Caco-2 (cell line): Measurements from ENCODE around the gene URI1. TPM values are rescaled to one million over a fixed set of nuclear protein-coding genes. Genes with fewer than 3 reads are reported as not detected.
"Not testable (repeated sequence)": the region's sequence is repeated elsewhere in the genome, so short reads cannot be mapped to it uniquely, and the experiment has no call there.

ENCODE experiments used
- BruUV-seq: library from RNA; stranded (reverse); fragments of 400-500 nt; replicated peaks from 2 replicates; lab custom pipeline; 2021; lab: Mats Ljungman, UMichigan
- CTCF ChIA-PET: fragments of 300-600 bp; sonication (Branson Sonifier 250); formaldehyde crosslinking; loops from one replicate; lab custom pipeline; 2022; ENCODE audit warnings: antibody characterized with exemption; lab: Charles Lee
- POLR2A ChIA-PET: fragments of 300-600 bp; sonication (Branson Sonifier 250); formaldehyde crosslinking; loops from one replicate; lab custom pipeline; 2022; ENCODE audit warnings: antibody characterized with exemption; lab: Charles Lee
- DNase-seq, 2 experiments: peaks; one replicate each; pipeline versions ENCODE4 v3.0.0 to v3.0.0-alpha.2; 2020 to 2022
- H3K27me3 ChIP-seq: replicated peaks from 2 replicates; pipeline ENCODE4 v1.6.0; 2011; ENCODE audit warnings: low read length; ENCODE audit not compliant: control insufficient read depth, insufficient read depth
- H3K36me3 ChIP-seq: 2 replicates; pipeline ENCODE4 v1.5.1; 2011; ENCODE audit warnings: low read length; ENCODE audit not compliant: control insufficient read depth, insufficient read depth
- H3K4me1 ChIP-seq: fragments of 250-450 bp; sonication (Bioruptor Pico); 2 replicates; pipeline ENCODE4 v1.5.1; 2020; ENCODE audit warnings: mild to moderate bottlenecking
- H3K4me3 ChIP-seq: 2 replicates; pipeline ENCODE4 v1.5.1; 2011; ENCODE audit warnings: low read depth, mild to moderate bottlenecking, control low read depth, low read length
- H3K9me3 ChIP-seq: fragments of 250-450 bp; sonication (Bioruptor Pico); 2 replicates; pipeline ENCODE4 v1.5.1; 2020; ENCODE audit warnings: mild to moderate bottlenecking, moderate library complexity
- H3K27ac Mint-ChIP-seq: one replicate; pipeline ENCODE4 v1.8.0; 2022; ENCODE audit warnings: mixed read lengths; ENCODE audit not compliant: unreplicated experiment
- H3K27me3 Mint-ChIP-seq: one replicate; pipeline ENCODE4 v1.8.0; 2022; ENCODE audit warnings: mixed read lengths; ENCODE audit not compliant: insufficient read depth, unreplicated experiment
- H3K36me3 Mint-ChIP-seq: one replicate; pipeline ENCODE4 v1.8.0; 2022; ENCODE audit warnings: mild to moderate bottlenecking, mixed read lengths; ENCODE audit not compliant: insufficient read depth, unreplicated experiment
- H3K4me1 Mint-ChIP-seq: one replicate; pipeline ENCODE4 v1.8.0; 2022; ENCODE audit warnings: low read depth, mixed read lengths; ENCODE audit not compliant: unreplicated experiment
- H3K4me3 Mint-ChIP-seq: one replicate; pipeline ENCODE4 v1.8.0; 2022; ENCODE audit warnings: mild to moderate bottlenecking, moderate library complexity, mixed read lengths; ENCODE audit not compliant: unreplicated experiment
- H3K9me3 Mint-ChIP-seq: one replicate; pipeline ENCODE4 v1.8.0; 2022; ENCODE audit warnings: mixed read lengths; ENCODE audit not compliant: unreplicated experiment
- CTCF ChIP-seq, 2 experiments: fragments of 200-600 bp in 1 of 2; IDR thresholded peaks; 1 replicate in 1 of 2; 2 replicates in 1 of 2; pipeline versions ENCODE4 v1.5.1 to v1.8.0; 2011 to 2022; ENCODE audit warnings: antibody characterized with exemption in 1 of 2, control low read depth in 1 of 2, inconsistent platforms in 1 of 2, low read depth in 1 of 2, low read length in 1 of 2, mild to moderate bottlenecking in 1 of 2, moderate library complexity in 1 of 2; ENCODE audit not compliant: insufficient read depth in 1 of 2, severe bottlenecking in 1 of 2, unreplicated experiment in 1 of 2
- intact Hi-C: fragments of 100-400 bp; cut with micrococcal nuclease; formaldehyde crosslinking; loops from one replicate; pipeline ENCODE4 v1.10.0; 2022; ENCODE audit not compliant: unreplicated experiment
- total RNA-seq: library from RNA; stranded (reverse); gene quantifications from 2 replicates; pipeline ENCODE4 v1.2.3, GENCODE V29; 2022

The URI1 gene
- total RNA-seq, 1 experiment from 2014 or later, result 59.5 TPM

GRCh38 chr19:29908963-29909944, 32.8 kb upstream of the URI1 start:
- Mint-ChIP-seq H3K4me1 (no peaks in the 10 kb centered on the region), H3K36me3 (no peaks in the 10 kb centered on the region), H3K27ac (no peak overlapping the region), H3K27me3 (peaks cover 4% of the 10 kb centered on the region), H3K4me3 (no peak overlapping the region), H3K9me3 (peaks cover 14% of the 10 kb centered on the region)
- Histone ChIP-seq H3K27me3 (no peaks in the 10 kb centered on the region), H3K4me1 (no peaks in the 10 kb centered on the region), H3K36me3 (no peaks in the 10 kb centered on the region), H3K9me3 (0 out of 2 replicates have a peak, but pooled peaks cover 3% of the 10 kb centered on the region), H3K4me3 (no peak overlapping the region)
- ChIA-PET POLR2A (no interaction called here), CTCF (no interaction called here)
- no peak for DNase-seq
- no peak for TF ChIP-seq CTCF (IDR thresholded peaks at IDR 0.05; ENCODE audit: insufficient read depth in 1 of 2, low read depth in 1 of 2, low read length in 1 of 2, severe bottlenecking in 1 of 2, unreplicated experiment in 1 of 2)
- intact Hi-C loops, result no loop called here
- no TSS peak for BruUV-seq

- Histone ChIP-seq H3K4me1 (no peaks in the 10 kb centered on the region), H3K9me3 (no peaks in the 10 kb centered on the region), H3K4me3 (no peak overlapping the region), H3K36me3 (no peaks in the 10 kb centered on the region), H3K27me3 (no peaks in the 10 kb centered on the region)
- Mint-ChIP-seq H3K4me3 (no peak overlapping the region), H3K9me3 (no peaks in the 10 kb centered on the region), H3K36me3 (no peaks in the 10 kb centered on the region), H3K27ac (no peak overlapping the region), H3K27me3 (peaks cover 7% of the 10 kb centered on the region), H3K4me1 (no peaks in the 10 kb centered on the region)
- no TSS peak for BruUV-seq
- intact Hi-C loops, result no loop called here
- ChIA-PET CTCF (no interaction called here), POLR2A (no interaction called here)
- no peak for DNase-seq
- TF ChIP-seq CTCF (IDR thresholded peaks at IDR 0.05; ENCODE audit: insufficient read depth in 1 of 2, low read depth in 1 of 2, low read length in 1 of 2, severe bottlenecking in 1 of 2, unreplicated experiment in 1 of 2), result no peak
These were observed 27.1 kb upstream of the URI1 start for GRCh38 chr19:29914933-29915332.

GRCh38 chr19:29915832-29916231, 26.2 kb upstream of the URI1 start:
- H3K36me3 ChIP-seq, H3K4me1 ChIP-seq, H3K27me3 Mint-ChIP-seq, intact Hi-C loops, H3K4me1 Mint-ChIP-seq, BruUV-seq, H3K27me3 ChIP-seq, CTCF ChIA-PET, H3K36me3 Mint-ChIP-seq, POLR2A ChIA-PET, H3K27ac Mint-ChIP-seq, H3K4me3 Mint-ChIP-seq, H3K4me3 ChIP-seq, H3K9me3 Mint-ChIP-seq, H3K9me3 ChIP-seq, DNase-seq: not testable (repeated sequence)
